HS-27A (cell line): ENCODE measurements around the gene TM7SF2.
"Not testable (repeated sequence)": the region's sequence is repeated elsewhere in the genome, so short reads cannot be mapped to it uniquely, and the experiment has no call there.

ENCODE experiments used
- DNase-seq: peaks from one replicate; pipeline ENCODE4 v3.0.0-alpha.2; 2012; ENCODE audit warnings: low read depth, missing footprints

Gene TM7SF2

DNA sequence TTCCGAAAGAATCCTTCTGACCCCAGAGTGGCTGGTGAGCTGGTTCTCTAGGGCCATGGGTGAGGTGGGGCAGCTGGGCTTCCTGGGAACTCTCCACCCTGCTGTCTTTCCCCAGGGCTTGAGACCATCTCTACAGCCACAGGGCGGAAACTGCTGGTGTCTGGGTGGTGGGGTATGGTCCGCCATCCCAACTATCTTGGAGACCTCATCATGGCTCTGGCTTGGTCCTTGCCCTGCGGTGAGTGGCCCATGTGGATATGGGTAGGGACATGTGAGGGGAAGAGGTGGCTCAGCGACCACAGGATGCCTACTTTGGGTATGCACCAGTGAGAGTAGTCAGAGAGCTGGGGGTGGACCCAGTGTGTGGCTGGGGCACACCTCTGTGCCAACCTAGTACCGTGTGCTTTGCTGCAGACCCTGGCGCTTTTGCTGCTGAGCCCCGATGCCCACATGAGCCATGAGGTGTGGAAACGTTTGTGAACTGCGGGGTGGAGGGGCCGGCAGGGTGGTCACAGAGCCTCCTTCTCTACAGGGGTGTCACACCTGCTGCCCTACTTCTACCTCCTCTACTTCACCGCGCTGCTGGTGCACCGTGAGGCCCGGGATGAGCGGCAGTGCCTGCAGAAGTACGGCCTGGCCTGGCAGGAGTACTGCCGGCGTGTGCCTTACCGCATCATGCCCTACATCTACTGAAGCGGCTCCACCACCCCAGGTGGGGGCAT lies 3.9 kb downstream of the TM7SF2 start:
- no peak for DNase-seq

DNA sequence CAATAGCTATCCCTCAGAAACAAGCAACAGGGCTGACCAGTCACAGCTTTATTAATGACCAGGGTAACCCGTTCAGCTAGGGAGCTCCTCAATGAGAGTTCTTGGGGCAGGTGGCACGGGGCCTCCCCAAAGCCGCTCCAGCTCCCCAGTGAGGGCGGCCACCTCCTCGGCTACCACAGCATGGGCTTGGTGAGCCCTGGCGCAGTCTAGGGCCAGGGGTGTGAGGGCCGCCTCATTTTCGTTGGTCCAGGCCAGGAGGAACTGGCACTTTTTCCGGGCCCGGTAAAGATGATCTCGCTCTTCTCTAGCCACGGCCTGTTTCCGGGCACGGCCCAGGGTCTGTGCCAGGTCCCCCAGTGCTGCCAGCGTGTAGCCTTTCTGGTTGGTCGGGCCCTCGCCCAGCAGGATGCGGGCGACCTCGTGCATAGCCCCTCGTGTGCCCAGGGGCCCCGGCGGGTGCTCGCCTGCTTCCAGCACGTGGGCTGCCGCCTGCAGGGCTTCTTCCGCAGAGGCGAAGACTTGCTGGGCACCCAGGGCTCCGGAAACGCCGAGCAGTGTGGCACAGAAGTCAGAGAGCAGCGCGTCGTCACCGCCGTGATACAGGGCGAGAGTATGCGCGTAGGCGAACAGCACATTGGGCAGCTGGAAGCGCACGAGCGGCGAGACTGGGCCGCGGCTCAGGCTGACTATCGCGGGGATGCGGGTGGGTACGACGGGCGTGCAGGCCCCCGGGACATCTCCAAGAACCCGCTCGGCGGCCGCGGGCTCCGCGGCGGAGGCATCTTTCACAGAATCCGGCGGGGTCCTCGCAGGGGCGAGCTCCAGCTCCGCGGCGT lies 4.9 kb downstream of the TM7SF2 start:
- DNase-seq = no peak

DNA sequence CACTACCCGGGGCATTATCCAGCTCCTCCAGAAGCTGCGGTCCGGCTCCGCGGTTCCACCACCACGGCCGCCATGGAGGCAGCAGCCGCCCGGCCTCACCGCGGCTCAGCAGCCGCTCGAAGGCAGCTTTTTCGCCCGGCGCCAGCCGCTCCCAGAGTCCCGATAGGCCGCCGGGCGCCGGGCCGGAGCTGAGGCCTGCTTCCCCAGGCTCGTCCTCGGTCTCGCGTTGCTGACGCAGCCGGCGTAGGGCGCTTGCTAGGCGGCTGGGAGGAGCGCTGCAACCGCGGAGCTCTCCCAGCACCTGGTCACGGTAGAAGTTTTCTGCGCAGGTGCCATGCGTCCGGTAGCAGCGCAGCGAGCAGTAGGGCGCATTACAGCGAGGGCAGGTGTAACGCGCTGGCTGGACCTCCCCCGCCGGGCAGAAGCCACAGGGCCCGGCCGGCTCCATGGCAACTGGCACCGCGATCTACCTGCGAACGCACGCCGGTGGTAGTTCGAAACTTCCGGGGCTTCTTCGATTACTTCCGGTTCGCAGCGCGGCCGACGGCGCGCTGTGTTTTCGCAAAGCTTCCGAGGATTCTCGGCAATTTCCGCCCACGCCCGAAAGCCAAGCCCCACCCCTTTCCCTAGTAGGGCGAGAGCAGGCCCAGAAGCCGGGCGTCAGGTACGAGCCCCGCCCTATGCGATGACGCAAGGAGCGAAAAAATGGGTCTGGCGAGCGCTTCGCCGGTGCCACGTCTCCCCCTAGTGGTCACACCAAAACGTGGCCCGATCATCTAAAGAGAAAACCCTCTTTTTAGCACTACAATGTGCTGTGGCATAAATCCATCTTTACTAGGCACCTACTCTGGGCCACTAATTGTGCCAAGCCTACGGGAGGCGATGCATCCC lies 5.8 kb downstream of the TM7SF2 start, which contains the start of gene ZNHIT2:
ZNHIT2 (minus strand) TSS at position 496 of the 891 bp plus-strand sequence; CDS start at position 448, 48 bp downstream.
- peak; percentile 99 for DNase-seq

DNA sequence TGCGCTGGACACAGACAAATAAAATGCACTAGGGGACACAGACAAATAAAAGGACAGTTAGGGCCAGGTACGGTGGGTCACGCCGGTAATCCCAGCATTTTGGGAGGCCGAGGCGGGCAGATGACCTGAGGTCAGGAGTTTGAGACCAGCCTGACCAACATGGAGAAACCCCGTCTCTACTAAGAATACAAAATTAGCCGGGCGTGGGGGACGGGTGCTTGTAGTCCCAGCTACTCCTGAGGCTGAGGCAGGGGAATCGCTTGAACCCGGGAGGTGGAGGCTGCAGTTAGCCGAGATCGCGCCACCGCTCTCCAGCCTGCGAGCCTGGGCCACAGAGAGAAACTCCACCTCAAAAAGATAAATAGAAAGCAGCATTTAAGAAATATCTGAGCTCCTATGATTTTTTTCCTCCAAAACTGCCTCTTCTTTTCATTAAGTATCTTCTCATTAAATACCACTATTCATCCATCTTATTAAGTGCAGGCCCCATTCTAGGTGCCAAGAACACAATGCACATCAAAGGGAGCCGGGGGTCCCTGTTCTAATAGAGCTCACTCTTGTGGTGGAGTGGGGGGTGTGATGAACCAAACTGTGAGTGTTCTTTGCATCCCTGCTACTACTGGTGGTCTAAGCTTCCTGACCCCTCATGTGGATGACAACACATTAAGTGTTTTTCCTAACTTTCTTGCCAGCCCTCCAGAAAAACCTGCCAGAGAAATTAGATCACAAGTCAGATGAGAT lies 6.6 kb downstream of the TM7SF2 start:
- DNase-seq = no peak

DNA sequence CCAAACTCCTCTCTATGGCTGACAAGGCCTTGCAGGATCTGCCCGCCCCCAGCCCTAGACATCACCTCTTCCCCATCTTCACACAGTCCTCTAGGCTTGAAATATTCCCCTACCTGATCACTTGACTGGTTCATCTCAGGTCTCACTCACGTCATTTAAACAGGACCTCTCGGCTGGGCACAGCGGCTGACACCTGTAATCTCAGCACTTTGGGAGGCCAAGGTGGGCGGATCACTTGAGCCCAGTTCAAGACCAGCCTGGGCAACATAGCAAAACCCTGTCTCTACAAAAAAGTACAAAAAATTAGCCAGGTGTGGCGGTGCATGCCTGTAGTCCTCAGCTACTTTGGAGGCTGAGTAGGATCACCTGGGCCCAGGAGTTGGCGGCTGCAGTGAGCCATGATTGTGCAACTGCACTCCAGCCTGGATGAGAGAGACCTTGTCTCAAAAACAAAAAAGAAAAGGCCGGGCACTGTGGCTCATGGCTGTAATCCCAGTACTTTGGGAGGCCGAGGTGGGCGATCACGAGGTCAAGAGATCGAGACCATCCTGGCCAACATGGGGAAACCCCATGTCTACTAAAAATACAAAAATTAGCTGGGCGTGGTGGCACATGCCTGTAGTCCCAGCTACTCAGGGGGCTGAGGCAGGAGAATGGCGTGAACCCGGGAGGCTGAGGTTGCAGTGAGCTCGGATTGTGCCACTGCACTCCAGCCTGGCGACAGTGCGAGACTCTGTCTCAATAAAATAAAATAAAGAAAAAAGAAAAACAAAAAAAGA lies 7.4 kb downstream of the TM7SF2 start:
- not testable (repeated sequence) for DNase-seq

DNA sequence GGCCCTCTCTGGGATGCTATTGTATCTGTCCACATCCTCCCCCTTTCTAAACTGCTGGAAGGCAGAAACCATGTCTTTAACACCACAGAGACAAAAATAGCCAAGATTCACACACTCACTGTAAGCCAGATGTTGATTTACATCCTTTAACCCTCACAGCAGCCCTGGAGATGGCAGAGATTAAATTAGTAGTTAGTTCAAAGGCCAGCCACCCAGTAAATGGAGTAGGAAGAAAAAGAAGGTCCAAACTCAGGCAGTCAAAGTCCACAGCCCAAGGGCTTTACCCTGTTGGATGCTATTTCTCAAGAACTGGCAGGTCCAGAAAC lies 8.0 kb downstream of the TM7SF2 start:
- DNase-seq = no peak

DNA sequence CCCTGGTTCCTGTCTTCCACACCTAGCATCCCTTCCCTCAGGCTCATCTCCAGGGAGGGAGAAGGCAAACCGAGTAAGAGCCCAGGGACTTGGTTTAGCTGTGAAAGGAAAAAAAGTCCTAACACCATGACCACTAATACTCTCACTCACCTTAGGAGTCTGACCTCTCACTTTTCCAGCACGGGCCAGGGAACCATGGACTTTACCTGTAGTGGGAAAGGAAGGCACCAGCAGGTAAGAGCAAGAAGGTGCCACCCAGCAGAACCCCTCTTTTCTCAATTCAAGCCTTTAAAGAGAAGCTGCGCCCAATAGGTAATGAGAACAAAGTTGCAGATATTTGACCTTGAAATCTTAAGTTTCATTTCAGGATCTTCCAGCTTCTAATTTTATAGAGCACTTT lies 9.2 kb downstream of the TM7SF2 start:
- DNase-seq = no peak

DNA sequence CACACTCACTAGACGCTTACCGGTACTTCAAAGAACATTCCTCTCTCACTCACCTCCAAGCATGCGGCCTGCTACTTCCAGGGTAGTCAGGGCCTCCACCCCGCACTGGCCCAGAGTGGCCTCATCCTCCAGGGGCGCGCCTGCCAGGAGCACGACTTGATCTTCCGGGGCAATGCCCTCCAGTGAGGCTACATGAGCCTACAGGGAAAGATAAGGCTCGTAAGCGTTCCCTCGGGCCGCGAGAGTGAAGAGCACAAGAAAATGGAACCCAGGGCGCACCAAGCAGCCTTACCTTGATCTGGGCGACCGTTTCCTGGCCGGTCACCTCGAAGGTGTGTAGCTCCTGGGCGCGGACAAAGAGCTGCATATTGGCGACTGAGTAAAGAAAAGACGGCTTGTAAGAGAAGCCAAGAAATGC lies 9.8 kb downstream of the TM7SF2 start:
- no peak for DNase-seq

DNA sequence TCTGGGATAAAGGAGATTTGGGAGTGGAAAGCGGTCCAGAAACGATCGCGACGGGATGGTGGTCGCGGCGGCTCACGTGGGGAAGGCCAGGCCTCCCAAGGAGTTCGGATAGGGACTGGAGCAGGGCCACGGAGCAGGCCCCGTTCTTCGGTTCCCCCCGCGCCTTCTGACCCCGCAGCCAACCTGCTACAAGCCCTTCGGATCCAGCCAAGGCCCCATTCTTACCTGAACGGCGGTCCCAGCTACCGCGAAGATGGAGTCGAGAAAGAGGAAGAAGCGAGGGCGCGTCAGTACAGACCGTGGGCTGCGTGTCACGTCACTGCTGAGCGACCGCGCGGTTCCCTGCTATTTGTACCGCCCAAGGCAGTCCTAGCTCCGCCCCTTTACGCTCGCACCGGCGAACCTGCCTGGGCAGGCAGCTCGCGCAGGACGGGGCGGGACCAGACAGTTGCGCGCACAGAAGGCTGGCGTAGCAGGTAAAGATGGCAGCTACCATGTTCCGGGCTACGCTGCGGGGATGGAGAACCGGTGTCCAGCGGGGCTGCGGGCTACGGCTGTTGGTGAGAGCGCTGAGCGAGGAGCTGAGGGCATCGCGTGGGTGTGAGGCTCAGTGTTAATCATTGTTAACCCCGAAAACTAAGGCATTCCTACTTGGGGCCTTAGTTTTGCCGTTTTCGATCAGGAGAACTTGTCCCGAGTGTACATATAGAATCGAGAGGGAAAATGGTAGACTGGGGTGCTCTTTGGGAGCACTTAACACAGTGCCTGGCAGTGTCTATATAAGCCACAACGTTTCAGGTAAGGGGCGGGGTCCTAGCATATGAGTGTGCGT lies 10.4 kb downstream of the TM7SF2 start, which contains the start of the genes FAU and MRPL49:
FAU (minus strand) TSS at position 270 of the 832 bp plus-strand sequence. CDS start 321 bp downstream, outside the sequence.
MRPL49 (plus strand) TSS at position 457 of the 832 bp plus-strand sequence; CDS start at position 483, 26 bp downstream.
- DNase-seq = peak; percentile 94

DNA sequence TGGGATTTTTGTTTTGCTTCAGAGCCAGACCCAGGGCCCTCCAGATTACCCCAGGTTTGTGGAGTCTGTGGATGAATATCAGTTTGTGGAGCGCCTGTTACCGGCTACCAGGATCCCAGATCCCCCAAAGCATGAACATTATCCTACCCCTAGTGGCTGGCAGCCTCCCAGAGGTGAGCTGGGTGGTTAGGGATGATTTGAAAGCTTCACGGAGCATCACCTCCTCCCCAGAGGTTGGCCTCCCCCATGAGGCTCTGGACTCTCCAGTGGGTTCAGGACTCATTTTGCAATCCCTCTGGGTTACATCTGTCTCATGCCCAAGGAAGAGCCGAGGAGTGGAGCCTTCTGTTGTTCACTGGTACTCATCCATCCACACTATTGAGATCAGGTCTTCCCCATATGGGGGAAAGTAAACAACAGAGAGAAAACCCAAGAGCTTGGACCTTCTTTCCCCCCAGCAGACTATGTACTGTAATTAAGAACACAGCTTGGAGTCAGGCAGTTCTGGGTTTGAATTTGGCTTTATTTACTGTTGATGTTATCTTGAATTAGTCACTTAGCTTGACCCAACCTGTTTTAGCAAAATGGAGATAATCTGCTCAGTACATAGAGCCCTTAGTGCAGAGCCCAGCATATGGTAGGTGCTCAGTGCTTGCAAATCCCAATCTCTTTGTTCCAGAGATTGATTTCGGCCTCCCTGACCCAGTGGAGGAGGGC lies 13.0 kb downstream of the TM7SF2 start:
- no peak for DNase-seq

DNA sequence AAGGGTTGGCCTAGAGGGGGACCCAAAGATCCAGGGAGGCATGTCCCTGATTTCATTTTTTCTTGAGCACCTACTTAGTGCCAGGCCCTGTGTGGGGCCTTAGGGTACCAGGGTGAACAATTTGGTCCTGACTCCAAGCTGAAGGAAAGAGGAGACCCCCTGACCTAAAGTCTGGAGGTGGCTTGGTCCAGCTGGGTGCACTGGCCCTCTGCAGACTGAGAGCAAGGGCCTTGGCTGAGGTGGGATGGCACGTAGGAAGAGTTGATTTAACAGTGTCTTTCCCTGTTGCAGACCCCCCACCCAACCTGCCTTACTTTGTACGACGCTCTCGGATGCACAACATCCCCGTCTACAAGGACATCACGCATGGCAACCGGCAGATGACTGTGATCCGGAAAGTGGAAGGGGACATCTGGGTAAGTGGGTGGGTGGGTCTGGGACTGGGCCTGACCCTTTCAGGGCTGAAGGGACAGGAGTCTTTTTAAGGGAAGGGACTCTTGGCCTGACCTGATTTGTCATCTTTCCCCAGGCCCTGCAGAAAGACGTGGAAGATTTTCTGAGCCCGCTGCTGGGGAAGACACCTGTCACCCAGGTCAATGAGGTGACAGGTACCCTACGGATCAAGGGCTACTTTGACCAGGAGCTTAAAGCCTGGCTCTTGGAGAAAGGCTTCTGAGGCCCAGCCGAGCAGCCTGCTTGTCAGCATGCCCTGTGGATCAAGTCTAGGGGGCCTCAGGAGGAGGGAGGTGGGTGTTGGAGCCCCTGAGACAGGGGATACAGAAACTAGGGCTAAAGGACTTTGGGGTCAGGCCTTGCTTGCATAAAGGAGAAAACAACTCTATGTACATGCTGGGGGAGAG lies 13.8 kb downstream of the TM7SF2 start:
- no peak for DNase-seq

DNA sequence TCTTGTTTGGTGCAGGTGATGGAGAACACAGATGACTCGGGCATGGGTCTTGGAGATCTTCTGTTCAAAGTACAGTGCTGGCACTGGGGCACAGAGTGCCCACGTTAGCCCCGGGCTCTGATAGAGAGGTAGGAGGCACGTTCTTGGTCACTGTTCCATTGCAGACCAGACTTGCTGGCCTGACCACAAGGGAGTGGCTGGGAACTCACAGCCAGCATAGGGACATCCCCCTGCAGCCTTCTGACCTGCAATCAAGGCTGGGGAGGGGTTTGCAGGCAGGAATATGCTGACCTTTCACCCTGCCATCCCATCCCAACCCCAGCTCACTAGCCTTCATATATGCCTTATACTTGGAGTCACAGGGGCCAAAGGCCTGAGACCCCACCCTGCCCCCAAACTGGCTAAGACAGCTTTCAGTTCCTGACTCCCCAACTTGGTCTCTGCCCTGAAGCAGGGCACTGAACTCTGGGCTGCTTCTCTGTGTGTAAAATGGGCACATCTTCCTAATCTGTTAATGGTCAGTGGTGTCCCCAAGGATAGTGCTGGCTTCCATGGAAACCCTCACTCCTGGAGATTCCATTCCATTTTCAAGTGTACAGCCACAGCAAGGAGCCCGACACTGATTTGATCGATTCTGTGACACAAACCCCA lies 15.1 kb downstream of the TM7SF2 start:
- no peak for DNase-seq

DNA sequence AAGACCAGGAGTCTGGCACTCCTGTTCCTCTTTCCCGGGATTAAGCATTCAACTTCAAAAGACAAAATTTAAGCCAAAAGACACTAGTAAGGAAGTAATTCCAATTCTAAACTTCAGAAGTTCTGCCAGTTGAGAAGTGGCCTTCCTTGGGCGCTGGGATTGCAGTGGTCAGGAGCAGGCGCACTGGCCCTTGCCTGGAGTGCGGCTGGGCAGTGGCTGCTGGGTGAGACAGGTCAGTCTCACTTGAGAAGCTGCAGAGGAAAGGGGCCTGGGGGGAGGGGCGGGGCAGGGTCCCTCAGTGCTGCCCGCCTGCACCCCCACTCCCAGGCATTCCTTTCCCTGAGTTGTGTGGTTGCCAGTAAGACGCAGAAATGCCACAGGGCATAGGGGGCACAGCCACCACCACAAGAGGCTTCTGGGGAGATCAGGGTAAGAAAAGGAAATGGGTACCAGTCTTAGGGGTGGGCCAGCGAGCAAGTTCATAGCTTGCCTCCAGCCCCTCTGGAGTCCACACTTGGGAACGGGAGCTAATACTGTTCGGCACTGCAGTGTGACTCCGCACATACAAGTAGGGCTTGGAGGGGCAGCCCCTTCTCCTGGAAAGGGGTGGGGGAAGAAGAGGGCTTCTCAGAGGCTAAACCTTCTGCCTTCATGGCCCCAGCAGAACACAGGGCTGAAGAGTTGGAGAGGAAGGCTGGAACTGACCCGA lies 16.0 kb downstream of the TM7SF2 start:
- no peak for DNase-seq

DNA sequence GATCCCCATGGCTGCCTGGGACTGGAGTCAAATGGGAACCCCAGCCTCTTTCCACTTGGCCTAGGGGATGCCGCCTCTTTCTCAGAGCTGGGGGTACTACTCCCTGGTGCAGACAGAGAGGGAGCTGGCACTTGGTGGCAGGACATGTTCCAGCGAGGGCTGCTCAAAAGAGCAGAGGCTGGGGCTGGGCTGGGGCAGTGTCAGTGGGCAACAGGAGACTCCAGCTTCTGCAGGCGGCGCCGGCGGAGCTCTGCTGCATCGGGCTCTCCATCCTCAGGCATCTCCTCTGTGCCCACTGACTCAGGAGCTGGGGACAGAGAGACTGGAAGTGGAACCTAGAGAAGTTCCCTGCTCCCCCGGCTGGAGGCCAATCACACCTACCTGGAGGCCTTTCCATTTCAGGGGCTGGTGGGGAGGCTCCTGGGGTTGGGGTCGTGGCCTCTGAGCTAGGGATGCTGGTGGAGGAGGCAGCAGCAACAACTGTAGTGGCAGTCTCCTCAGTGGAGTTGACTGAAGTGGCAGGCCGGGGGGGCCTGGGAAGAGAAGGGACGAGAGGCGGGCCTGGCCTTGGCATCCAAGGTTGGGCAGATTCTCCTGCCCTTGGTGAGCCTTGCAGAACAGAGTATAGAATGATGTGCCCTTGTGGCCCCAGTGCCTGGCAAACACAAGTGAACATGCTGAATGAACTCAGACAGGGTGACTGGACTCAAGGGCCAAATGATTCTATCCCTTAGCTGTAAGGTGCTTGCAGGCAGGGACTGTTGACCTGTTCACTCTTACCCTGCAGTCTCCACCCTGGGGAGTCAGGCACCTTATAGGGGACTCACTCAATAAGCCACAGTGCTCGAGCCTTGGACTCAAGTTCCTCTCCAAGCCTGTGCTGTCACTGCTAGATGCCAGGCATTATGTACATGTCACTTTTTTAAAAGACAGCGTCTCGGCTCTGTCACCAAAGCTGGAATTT lies 16.8 kb downstream of the TM7SF2 start:
- no peak for DNase-seq

DNA sequence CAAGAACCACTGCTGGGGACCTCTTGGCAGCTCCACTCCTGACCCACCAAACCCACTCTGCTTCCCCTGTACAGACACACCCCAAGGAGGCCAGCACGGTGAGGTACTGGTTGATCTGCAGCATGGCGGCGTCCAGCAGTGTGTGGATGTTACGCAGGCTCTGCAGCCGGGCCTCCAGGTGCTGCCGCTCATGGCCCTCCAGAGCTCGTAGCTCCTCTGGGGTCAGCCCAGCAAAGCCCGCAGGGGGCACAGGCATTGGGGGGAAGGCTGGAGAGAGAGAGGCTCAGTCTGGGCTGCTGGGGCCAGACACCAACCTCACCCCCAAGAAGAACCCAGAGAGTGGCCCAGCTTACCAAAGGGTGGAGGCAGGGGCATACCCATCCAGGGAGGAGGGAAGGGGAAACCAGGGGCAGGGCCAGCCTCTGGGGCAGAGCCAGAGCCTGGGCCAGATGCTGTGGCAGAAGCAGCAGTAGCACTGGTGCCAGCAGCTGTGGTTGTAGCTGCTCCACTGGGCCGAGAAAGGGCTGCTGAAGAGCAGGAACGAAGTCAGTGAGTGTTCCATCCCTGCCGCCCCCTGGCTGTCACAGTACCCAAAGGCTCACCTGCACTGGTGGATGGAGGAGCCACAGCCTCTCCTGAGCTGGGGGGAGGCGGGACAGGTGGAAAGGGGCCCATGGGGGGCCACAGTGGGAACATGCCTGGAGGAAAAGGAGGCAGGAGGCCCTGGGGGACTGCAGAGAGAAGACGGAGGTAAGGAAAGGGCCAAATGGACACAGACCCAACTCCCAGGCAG lies 18.2 kb downstream of the TM7SF2 start:
- no peak for DNase-seq
